Esophagus squamous epithelium (tissue), 4 donors: Measurements from ENCODE around the gene RNF130.

Experiments used
- POLR2A ChIP-seq, 4 donors: fragments of 450-650 bp; IDR thresholded peaks; one replicate each; pipeline ENCODE4 v1.6.1; 2017; ENCODE audit warnings: antibody characterized with exemption in 4 of 4, mild to moderate bottlenecking in 4 of 4, moderate library complexity in 3 of 4
- TF ChIP-seq, protein P1 (sequence below), 6 experiments: fragments of 450-650 bp in 4 of 6; fragments of 200-600 bp in 2 of 6; sonication (generic) in 2 of 6; IDR thresholded peaks; one replicate each; pipeline ENCODE4 v1.5.1; 2016 to 2019; ENCODE audit warnings: antibody characterized with exemption in 6 of 6, mild to moderate bottlenecking in 4 of 6, moderate library complexity in 4 of 6

DNA sequence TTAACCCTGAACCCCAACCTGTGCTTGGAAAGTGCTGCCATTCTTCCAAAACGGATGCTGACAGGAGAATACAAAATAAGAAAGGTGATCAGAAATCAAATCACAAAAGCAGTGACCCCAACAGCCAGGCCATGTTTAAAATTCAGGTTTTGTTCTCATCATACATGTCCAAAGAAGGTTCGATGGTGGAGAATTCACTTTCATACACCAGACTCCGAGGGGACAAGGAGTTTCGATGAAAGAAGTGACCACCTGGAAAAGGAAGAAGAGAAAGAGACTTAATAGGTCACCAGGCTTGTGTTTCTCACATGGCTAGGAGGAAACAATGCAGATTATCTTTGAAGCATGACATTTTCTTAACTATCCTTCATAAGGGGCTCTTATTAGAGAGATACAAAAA lies 151.4 kb downstream of the RNF130 start:
- TF ChIP-seq, protein P1, sequence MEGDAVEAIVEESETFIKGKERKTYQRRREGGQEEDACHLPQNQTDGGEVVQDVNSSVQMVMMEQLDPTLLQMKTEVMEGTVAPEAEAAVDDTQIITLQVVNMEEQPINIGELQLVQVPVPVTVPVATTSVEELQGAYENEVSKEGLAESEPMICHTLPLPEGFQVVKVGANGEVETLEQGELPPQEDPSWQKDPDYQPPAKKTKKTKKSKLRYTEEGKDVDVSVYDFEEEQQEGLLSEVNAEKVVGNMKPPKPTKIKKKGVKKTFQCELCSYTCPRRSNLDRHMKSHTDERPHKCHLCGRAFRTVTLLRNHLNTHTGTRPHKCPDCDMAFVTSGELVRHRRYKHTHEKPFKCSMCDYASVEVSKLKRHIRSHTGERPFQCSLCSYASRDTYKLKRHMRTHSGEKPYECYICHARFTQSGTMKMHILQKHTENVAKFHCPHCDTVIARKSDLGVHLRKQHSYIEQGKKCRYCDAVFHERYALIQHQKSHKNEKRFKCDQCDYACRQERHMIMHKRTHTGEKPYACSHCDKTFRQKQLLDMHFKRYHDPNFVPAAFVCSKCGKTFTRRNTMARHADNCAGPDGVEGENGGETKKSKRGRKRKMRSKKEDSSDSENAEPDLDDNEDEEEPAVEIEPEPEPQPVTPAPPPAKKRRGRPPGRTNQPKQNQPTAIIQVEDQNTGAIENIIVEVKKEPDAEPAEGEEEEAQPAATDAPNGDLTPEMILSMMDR (IDR thresholded peaks at IDR 0.05), result no peak
- no peak for TF ChIP-seq POLR2A (IDR thresholded peaks at IDR 0.05)
